Measurements from ENCODE around the gene SKI. TPM values are rescaled to one million over a fixed set of nuclear protein-coding genes. Genes with fewer than 3 reads are reported as not detected.

SKI gene
- total and polyA plus RNA-seq, 2 donors (not counting 1 experiment from before 2014, with no cell fraction given): 11.6 to 21.8 TPM

DNA sequence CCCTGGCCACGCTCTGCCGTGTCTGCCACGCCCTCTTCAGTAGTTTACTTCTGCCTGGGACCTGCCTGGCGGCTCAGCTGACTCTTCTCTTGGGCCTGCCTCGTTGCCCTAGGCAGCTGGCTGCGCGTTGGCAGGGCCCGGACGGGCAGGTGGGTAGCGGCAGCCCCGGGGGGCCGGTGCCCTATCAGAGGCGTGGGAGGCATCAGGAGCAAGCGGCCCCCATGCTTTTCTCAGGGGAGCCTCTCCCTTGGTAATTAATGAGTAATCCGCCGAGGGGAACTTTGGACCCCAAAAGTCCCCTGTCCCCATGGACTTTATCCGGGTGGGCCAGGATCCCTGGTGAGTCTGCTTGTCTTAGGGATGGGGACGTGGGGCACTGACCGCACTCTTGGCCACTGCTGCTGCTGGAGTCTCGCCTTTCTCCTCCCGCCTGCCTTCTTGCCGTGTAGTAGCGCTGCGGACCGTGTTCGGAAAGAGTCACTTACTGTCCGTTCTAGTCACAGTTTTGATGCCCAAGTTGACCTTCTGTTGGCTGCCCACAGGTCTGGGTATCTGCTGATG is 22.7 kb downstream of the SKI start:
- H3K9me3 ChIP-seq (ENCODE audit: control insufficient read depth, insufficient read depth, low read depth, low read length): no peaks in the 10 kb centered on the region
- H3K4me2 ChIP-seq (ENCODE audit: extremely low read depth, insufficient read depth, low read length): no peak overlapping the region
- H4K20me1 ChIP-seq (ENCODE audit: control insufficient read depth, extremely low read depth, insufficient read depth, low read length): no peaks in the 10 kb centered on the region
- H3K4me3 ChIP-seq (replicated peaks in 1 of 4; ENCODE audit: control extremely low read depth in 1 of 4, insufficient read depth in 1 of 4, low read depth in 3 of 4, low read length in 4 of 4): no peak overlapping the region
- peaks cover 2% of the 10 kb centered on the region for H3K4me1 ChIP-seq (ENCODE audit: control insufficient read depth, extremely low read depth, insufficient read depth, low read length)
- H3K79me2 ChIP-seq (ENCODE audit: control insufficient read depth, insufficient read depth, low read length): peaks cover 100% of the 10 kb centered on the region
- H3K27ac ChIP-seq (ENCODE audit: insufficient read depth, low read length): no peak overlapping the region
- no peak overlapping the region for H3K9ac ChIP-seq (ENCODE audit: insufficient read depth, low read length)
- H3K27me3 ChIP-seq (ENCODE audit: control insufficient read depth, insufficient read depth, low read length): no peaks in the 10 kb centered on the region
- no peak overlapping the region for H2AFZ ChIP-seq (ENCODE audit: low read length)
- peaks cover 3% of the 10 kb centered on the region for H3K36me3 ChIP-seq (ENCODE audit: control insufficient read depth, insufficient read depth, low read length)
- no peak for DNase-seq (ENCODE audit: low read depth in 2 of 2)
- TF ChIP-seq EZH2 (IDR thresholded peaks at IDR 0.05; ENCODE audit: low read length, missing control alignments): no peak
- TF ChIP-seq CTCF (conservative IDR thresholded peaks at IDR 0.05 in 1 of 2, IDR thresholded peaks at IDR 0.05 in 1 of 2; ENCODE audit: low read depth in 1 of 2, low read length in 2 of 2): no peak

- no peak for DNase-seq (ENCODE audit: low read depth in 2 of 2)
- no peak overlapping the region for H3K4me3 ChIP-seq (replicated peaks in 1 of 4; ENCODE audit: control extremely low read depth in 1 of 4, insufficient read depth in 1 of 4, low read depth in 3 of 4, low read length in 4 of 4)
- peaks cover 2% of the 10 kb centered on the region for H3K4me1 ChIP-seq (ENCODE audit: control insufficient read depth, extremely low read depth, insufficient read depth, low read length)
- TF ChIP-seq CTCF (conservative IDR thresholded peaks at IDR 0.05 in 1 of 2, IDR thresholded peaks at IDR 0.05 in 1 of 2; ENCODE audit: low read depth in 1 of 2, low read length in 2 of 2): no peak
- no peak for TF ChIP-seq EZH2 (IDR thresholded peaks at IDR 0.05; ENCODE audit: low read length, missing control alignments)
- no peak overlapping the region for H3K9ac ChIP-seq (ENCODE audit: insufficient read depth, low read length)
- H3K9me3 ChIP-seq (ENCODE audit: control insufficient read depth, insufficient read depth, low read depth, low read length): no peaks in the 10 kb centered on the region
- no peak overlapping the region for H3K4me2 ChIP-seq (ENCODE audit: extremely low read depth, insufficient read depth, low read length)
- H4K20me1 ChIP-seq (ENCODE audit: control insufficient read depth, extremely low read depth, insufficient read depth, low read length): no peaks in the 10 kb centered on the region
- no peak overlapping the region for H2AFZ ChIP-seq (ENCODE audit: low read length)
- peaks cover 100% of the 10 kb centered on the region for H3K79me2 ChIP-seq (ENCODE audit: control insufficient read depth, insufficient read depth, low read length)
- peaks cover 3% of the 10 kb centered on the region for H3K36me3 ChIP-seq (ENCODE audit: control insufficient read depth, insufficient read depth, low read length)
- H3K27me3 ChIP-seq (ENCODE audit: control insufficient read depth, insufficient read depth, low read length): no peaks in the 10 kb centered on the region
- H3K27ac ChIP-seq (ENCODE audit: insufficient read depth, low read length): no peak overlapping the region
These were observed 23.2 kb downstream of the SKI start for GRCh38 chr1:2251363-2251762.

- H3K79me2 ChIP-seq (ENCODE audit: control insufficient read depth, insufficient read depth, low read length): peaks cover 100% of the 10 kb centered on the region
- H3K4me1 ChIP-seq (ENCODE audit: control insufficient read depth, extremely low read depth, insufficient read depth, low read length): peaks cover under 1% of the 10 kb centered on the region
- H3K9me3 ChIP-seq (ENCODE audit: control insufficient read depth, insufficient read depth, low read depth, low read length): no peaks in the 10 kb centered on the region
- TF ChIP-seq EZH2 (IDR thresholded peaks at IDR 0.05; ENCODE audit: low read length, missing control alignments) (no peak), CTCF (conservative IDR thresholded peaks at IDR 0.05 in 1 of 2, IDR thresholded peaks at IDR 0.05 in 1 of 2; ENCODE audit: low read depth in 1 of 2, low read length in 2 of 2) (no peak)
- no peak overlapping the region for H3K27ac ChIP-seq (ENCODE audit: insufficient read depth, low read length)
- H3K27me3 ChIP-seq (ENCODE audit: control insufficient read depth, insufficient read depth, low read length): no peaks in the 10 kb centered on the region
- H3K9ac ChIP-seq (ENCODE audit: insufficient read depth, low read length): no peak overlapping the region
- no peaks in the 10 kb centered on the region for H4K20me1 ChIP-seq (ENCODE audit: control insufficient read depth, extremely low read depth, insufficient read depth, low read length)
- DNase-seq (ENCODE audit: low read depth in 2 of 2): no peak
- H3K36me3 ChIP-seq (ENCODE audit: control insufficient read depth, insufficient read depth, low read length): peaks cover 3% of the 10 kb centered on the region
- H2AFZ ChIP-seq (ENCODE audit: low read length): no peak overlapping the region
- H3K4me2 ChIP-seq (ENCODE audit: extremely low read depth, insufficient read depth, low read length): no peak overlapping the region
- H3K4me3 ChIP-seq (replicated peaks in 1 of 4; ENCODE audit: control extremely low read depth in 1 of 4, insufficient read depth in 1 of 4, low read depth in 3 of 4, low read length in 4 of 4): no peak overlapping the region
These were observed 23.7 kb downstream of the SKI start for GRCh38 chr1:2251786-2252185.
